Measurements from ENCODE around the gene ADAM12.

DNA sequence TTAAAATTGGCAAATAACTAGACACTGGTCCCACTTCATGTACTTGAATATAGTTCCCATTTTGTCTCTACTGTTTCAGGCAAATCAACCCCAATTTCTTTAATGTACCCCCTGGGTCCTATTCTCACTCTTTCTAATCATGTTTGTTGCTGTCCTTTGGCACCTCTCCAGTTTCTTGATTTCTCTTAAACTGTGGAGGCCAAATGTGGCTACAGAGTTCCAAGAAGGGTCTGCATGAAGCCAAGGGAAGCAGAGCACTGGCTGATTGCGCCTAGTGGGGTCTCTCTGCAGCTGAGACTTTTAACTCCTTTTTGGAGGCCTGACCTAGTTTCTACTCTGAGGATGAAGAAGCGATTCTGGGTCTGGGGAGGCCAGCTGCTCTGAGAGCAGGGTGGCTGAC lies 6.7 kb upstream of the ADAM12 start:
- no peak for TF ChIP-seq ZNF274 (IDR thresholded peaks at IDR 0.05; ENCODE audit: low read depth, low read length)
- TF ChIP-seq YY1 (IDR thresholded peaks at IDR 0.05; ENCODE audit: insufficient read depth, insufficient read length): no peak

All from NT2/D1 (cell line).